Esophagus squamous epithelium (tissue), 5 donors: Measurements from ENCODE around the gene GALNT2. TPM values are rescaled to one million over a fixed set of nuclear protein-coding genes. Genes with fewer than 3 reads are reported as not detected.
A peak's percentile ranks its signal among the peaks of the same experiment; 100 is the strongest.

Experiments
- DNase-seq: peaks from one replicate; lab custom pipeline; 2025; lab: John Stamatoyannopoulos, UW
- H3K27ac ChIP-seq, 4 donors: fragments of 200-600 bp; sonication (generic); one replicate each; pipeline ENCODE4 v1.5.1; 2016 to 2019; ENCODE audit warnings: mild to moderate bottlenecking in 1 of 4
- H3K27me3 ChIP-seq, 4 donors: fragments of 200-600 bp; sonication (generic); 1 replicate in 3 of 4; 2 replicates in 1 of 4; pipeline versions ENCODE4 v1.5.1 to v1.6.0; 2017 to 2021; ENCODE audit warnings: antibody characterized with exemption in 1 of 4
- H3K36me3 ChIP-seq, 3 donors: fragments of 200-600 bp; sonication (generic); one replicate each; pipeline ENCODE4 v1.5.1; 2016 to 2019
- H3K4me1 ChIP-seq, 3 donors: fragments of 200-600 bp; sonication (generic); one replicate each; pipeline ENCODE4 v1.5.1; 2017 to 2019
- H3K4me3 ChIP-seq, 4 donors: fragments of 200-600 bp; sonication (generic); 1 replicate in 3 of 4; 2 replicates in 1 of 4; pipeline ENCODE4 v1.5.1; 2016 to 2019; ENCODE audit warnings: mild to moderate bottlenecking in 2 of 4, moderate library complexity in 1 of 4
- H3K9me3 ChIP-seq, 3 donors: fragments of 200-600 bp; sonication (generic); one replicate each; pipeline ENCODE4 v1.5.1; 2016 to 2019
- POLR2A ChIP-seq, 4 donors: fragments of 450-650 bp; IDR thresholded peaks; one replicate each; pipeline ENCODE4 v1.6.1; 2017; ENCODE audit warnings: antibody characterized with exemption in 4 of 4, mild to moderate bottlenecking in 4 of 4, moderate library complexity in 3 of 4
- WGBS, 2 donors: methylation state at CpG; one replicate each; pipeline ENCODE4 v1.1.5; 2018; 5-methylcytosine and 5-hydroxymethylcytosine counted together
- intact Hi-C: fragments of 100-400 bp; cut with DNase I; formaldehyde crosslinking; loops from one replicate; pipeline ENCODE4 v1.15.0; 2022
- total RNA-seq, 4 donors: library from RNA; depleted of rRNA; stranded (reverse); fragments of >200 nt; gene quantifications; one replicate each; pipeline ENCODE4 v1.1.0, GENCODE V29; 2016
- TF ChIP-seq, protein P1 (sequence below), 6 experiments: fragments of 450-650 bp in 4 of 6; fragments of 200-600 bp in 2 of 6; sonication (generic) in 2 of 6; IDR thresholded peaks; one replicate each; pipeline ENCODE4 v1.5.1; 2016 to 2019; ENCODE audit warnings: antibody characterized with exemption in 6 of 6, mild to moderate bottlenecking in 4 of 6, moderate library complexity in 4 of 6
- donor health status: DM: yes; HTN: yes; CAD: no.

GALNT2 gene
- total RNA-seq, 4 donors from 2014 or later: 25.8 to 36.2 (median 31.0) TPM

DNA sequence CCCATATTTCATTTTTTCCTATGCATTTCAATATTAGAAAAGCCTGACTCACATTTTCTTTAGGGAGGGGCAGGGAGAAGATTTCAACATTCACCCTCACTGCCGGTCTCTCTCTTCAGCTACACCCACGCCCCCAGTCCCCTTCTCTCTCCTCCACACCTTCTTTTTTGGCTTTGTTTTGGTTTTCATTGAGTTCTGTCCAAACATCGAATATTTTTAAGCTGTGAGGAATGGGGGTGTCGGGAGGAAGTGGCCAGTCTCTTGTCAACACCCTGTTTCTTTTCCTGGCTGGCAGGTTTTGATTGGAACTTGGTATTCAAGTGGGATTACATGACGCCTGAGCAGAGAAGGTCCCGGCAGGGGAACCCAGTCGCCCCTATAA is 181.8 kb downstream of the GALNT2 start:
- no peak for TF ChIP-seq POLR2A (IDR thresholded peaks at IDR 0.05)
- TF ChIP-seq, protein P1, sequence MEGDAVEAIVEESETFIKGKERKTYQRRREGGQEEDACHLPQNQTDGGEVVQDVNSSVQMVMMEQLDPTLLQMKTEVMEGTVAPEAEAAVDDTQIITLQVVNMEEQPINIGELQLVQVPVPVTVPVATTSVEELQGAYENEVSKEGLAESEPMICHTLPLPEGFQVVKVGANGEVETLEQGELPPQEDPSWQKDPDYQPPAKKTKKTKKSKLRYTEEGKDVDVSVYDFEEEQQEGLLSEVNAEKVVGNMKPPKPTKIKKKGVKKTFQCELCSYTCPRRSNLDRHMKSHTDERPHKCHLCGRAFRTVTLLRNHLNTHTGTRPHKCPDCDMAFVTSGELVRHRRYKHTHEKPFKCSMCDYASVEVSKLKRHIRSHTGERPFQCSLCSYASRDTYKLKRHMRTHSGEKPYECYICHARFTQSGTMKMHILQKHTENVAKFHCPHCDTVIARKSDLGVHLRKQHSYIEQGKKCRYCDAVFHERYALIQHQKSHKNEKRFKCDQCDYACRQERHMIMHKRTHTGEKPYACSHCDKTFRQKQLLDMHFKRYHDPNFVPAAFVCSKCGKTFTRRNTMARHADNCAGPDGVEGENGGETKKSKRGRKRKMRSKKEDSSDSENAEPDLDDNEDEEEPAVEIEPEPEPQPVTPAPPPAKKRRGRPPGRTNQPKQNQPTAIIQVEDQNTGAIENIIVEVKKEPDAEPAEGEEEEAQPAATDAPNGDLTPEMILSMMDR (IDR thresholded peaks at IDR 0.05): no peak
- DNase-seq: no peak
- H3K36me3 ChIP-seq: peaks cover 9 to 97% (median 18%) of the 10 kb centered on the region in 3 donors

DNA sequence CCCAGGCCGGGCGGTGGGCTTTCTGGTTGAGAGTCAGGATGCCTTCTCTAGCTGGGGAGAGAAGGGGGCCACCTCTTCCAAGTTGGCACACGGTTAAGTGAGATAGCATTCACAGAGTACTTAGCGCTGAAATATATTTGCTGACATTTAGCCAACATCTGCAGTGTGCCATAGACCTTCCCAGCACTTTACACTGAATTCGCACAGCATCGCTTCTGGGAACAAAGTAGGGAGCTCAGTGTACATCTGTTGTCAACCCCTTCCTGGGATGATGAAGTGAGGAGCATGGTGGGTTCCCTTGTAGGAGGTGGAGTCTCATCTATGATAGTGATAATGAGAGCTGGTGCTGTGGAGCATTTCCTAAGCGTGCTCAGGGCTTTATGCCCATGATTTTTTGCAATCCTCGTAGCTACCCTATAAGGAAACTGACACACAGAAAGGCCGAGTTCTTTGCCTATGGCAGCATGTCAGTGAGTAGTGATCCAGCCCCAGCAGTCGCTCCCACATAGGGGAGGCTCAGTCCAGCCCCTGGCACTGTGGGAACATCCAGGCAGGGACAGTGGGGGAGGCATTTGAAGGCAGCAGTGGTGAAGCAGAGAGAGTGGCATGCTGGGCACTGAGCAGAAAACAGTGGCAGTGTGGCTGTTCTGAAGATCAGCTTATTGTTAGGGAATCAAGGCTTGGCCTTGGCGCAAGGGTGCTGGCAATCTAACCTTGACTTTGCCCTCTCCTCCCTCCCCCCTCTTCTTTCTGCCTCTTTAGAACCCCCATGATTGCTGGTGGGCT is 182.8 kb downstream of the GALNT2 start:
- H3K9me3 ChIP-seq: no peaks in the 10 kb centered on the region
- H3K36me3 ChIP-seq: peaks cover 9 to 97% (median 18%) of the 10 kb centered on the region in 3 donors
- peak overlapping the region in 1 of 4 donors; percentile 38 for H3K27ac ChIP-seq
- DNase-seq: no peak
- intact Hi-C loops: no loop called here
- TF ChIP-seq, protein P1 (IDR thresholded peaks at IDR 0.05): no peak
- TF ChIP-seq POLR2A (IDR thresholded peaks at IDR 0.05): no peak
- no peaks in the 10 kb centered on the region for H3K27me3 ChIP-seq
- H3K4me1 ChIP-seq: no peaks in the 10 kb centered on the region
- 91 to 94% methylated on average over 7 to 10 of the region's 11 CpGs for WGBS, 2 donors
- no peak overlapping the region for H3K4me3 ChIP-seq

More for the DNA sequence above, 181.8 kb downstream of the GALNT2 start:
- intact Hi-C loops: no loop called here
- no peaks in the 10 kb centered on the region for H3K27me3 ChIP-seq
- H3K9me3 ChIP-seq: no peaks in the 10 kb centered on the region
- H3K4me3 ChIP-seq: no peak overlapping the region
- no peak overlapping the region for H3K27ac ChIP-seq
- 56 to 74% methylated on average over 7 of the region's 7 CpGs for WGBS, 2 donors
- no peaks in the 10 kb centered on the region for H3K4me1 ChIP-seq

DNA sequence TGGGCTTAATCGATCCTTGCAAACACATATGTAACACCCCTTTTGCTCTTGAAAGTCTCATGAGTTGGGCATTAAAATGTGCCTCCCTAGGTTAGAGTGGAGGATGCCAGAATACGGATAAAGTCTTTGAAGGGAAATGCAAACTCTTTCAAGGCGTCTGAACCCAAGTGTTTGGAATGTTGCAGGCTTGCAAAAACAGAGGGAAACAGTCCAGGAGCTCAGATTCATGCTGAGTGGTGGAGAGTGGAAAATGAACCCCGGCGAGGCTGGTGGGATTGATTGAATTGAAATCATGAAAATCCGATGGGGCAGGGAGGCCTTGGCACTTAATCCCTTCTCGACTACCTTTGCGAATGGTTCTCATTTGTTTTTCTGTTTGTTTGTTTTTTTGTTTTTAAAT is 183.6 kb downstream of the GALNT2 start:
- H3K4me1 ChIP-seq: no peaks in the 10 kb centered on the region
- no peaks in the 10 kb centered on the region for H3K27me3 ChIP-seq
- no peak for DNase-seq
- WGBS, 2 donors: 77 to 81% methylated on average over 8 of the region's 8 CpGs
- no peak overlapping the region for H3K4me3 ChIP-seq
- intact Hi-C loops: no loop called here
- no peaks in the 10 kb centered on the region for H3K9me3 ChIP-seq
- no peak overlapping the region for H3K27ac ChIP-seq
- TF ChIP-seq, protein P1 (IDR thresholded peaks at IDR 0.05): no peak
- TF ChIP-seq POLR2A (IDR thresholded peaks at IDR 0.05): no peak
- H3K36me3 ChIP-seq: peaks cover 5 to 97% (median 23%) of the 10 kb centered on the region in 3 donors

DNA sequence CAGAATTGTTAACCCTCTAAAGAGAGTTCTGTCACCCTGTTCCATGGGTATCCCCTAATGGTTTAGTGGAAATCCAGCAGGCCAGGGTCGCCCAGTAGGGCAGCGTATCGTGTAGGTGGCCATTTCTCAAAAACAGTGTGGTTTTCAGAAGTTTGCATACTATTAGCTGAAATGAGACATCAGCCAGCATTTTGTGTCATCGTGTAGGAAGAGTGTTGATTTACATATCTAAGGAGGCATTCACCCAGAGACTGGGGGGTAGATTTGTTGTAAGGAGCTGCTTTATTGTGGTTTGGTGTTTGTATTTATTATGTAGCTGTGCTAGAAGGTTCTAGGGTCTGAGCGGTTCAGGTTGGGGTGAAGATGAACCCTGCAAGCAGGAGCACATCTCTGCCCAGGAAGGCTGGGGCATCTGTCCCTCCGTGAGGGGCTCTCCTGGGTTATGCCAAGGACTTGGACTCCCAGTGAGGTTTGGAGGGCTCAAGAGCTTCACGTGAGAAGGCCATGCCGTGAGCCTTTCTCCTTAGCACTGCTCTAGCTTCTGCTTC is 184.7 kb downstream of the GALNT2 start:
- WGBS, 2 donors: 86 to 91% methylated on average over 6 to 7 of the region's 8 CpGs
- no peak overlapping the region for H3K27ac ChIP-seq
- peaks cover 0 to 97% (median 15%) of the 10 kb centered on the region in 3 donors for H3K36me3 ChIP-seq
- no peak for TF ChIP-seq POLR2A (IDR thresholded peaks at IDR 0.05)
- TF ChIP-seq, protein P1 (IDR thresholded peaks at IDR 0.05): no peak
- H3K27me3 ChIP-seq: no peaks in the 10 kb centered on the region
- H3K4me1 ChIP-seq: no peaks in the 10 kb centered on the region
- no peaks in the 10 kb centered on the region for H3K9me3 ChIP-seq
- DNase-seq: no peak
- no peak overlapping the region for H3K4me3 ChIP-seq
- intact Hi-C loops: no loop called here

DNA sequence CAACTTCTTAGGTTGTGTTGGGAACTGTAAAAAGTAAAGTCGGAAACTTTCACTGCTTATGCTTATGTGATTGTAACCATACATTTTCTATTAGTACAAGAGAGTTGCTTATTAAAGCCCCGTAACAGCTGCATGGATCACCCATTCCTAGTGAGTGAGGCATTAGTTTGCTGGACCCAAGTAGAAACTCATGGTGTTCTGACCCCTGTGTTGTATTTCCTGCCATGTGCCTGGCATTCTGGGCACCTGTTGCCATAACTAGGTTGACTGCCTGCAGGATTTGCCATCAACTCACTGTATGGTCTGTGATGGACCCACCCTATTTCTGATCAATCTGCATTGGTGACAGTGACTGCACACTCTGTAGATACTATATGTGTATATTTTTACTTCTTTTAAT is 186.1 kb downstream of the GALNT2 start:
- 100% methylated on average over 2 of the region's 2 CpGs for WGBS, 2 donors

More for the DNA sequence above, 186.1 kb downstream of the GALNT2 start:
- H3K4me1 ChIP-seq: no peaks in the 10 kb centered on the region
- no peak overlapping the region for H3K4me3 ChIP-seq
- no peak overlapping the region for H3K27ac ChIP-seq
- intact Hi-C loops: no loop called here
- H3K27me3 ChIP-seq: no peaks in the 10 kb centered on the region
- TF ChIP-seq POLR2A (IDR thresholded peaks at IDR 0.05): no peak
- TF ChIP-seq, protein P1 (IDR thresholded peaks at IDR 0.05): no peak
- no peak for DNase-seq
- peaks cover 0 to 97% (median 15%) of the 10 kb centered on the region in 3 donors for H3K36me3 ChIP-seq
- H3K9me3 ChIP-seq: no peaks in the 10 kb centered on the region
